ENCODE results near the gene MEPCE. TPM values are rescaled to one million over a fixed set of nuclear protein-coding genes. Genes with fewer than 3 reads are reported as not detected.

Gene MEPCE
- total RNA-seq, 6 experiments from 2014 or later: 38.7 to 42.9 (median 41.2) TPM

- Mint-ChIP-seq H3K27ac (no peak overlapping the region), H3K27me3 (ENCODE audit: insufficient read depth) (peaks cover 3% of the 10 kb centered on the region), H3K9me3 (no peaks in the 10 kb centered on the region), H3K36me3 (ENCODE audit: low read depth) (no peaks in the 10 kb centered on the region), H3K4me3 (no peak overlapping the region), H3K4me1 (ENCODE audit: low read depth) (no peaks in the 10 kb centered on the region)
- no peak for TF ChIP-seq CTCF (IDR thresholded peaks at IDR 0.05)
- no peak for DNase-seq
Measured at GRCh38 chr7:100423315-100423714, 6.3 kb upstream of the MEPCE start.

DNA sequence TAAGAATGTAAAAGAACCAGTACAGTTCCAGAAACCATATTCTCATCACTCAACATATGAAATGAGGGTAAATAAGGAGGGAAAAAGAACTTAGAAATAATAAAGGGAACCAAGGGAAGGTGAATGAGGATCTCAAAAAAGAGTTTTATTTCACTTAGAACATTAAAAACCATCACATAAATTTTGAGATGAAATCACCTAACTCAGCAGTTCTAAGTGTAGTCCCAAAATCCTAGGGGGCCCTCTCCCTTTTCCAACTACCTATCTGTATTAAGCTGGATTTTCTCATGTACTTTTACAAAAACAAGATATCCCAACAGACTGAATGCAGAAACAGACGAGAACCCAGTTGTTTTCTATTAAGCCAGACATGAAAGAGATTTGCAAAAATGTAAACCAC is 4.3 kb upstream of the MEPCE start:
- Mint-ChIP-seq H3K27ac (no peak overlapping the region), H3K4me3 (no peak overlapping the region), H3K9me3 (peaks cover 10% of the 10 kb centered on the region), H3K36me3 (ENCODE audit: low read depth) (no peaks in the 10 kb centered on the region), H3K27me3 (ENCODE audit: insufficient read depth) (peaks cover 17% of the 10 kb centered on the region), H3K4me1 (ENCODE audit: low read depth) (no peaks in the 10 kb centered on the region)
- no peak for DNase-seq
- TF ChIP-seq CTCF (IDR thresholded peaks at IDR 0.05): no peak

- Mint-ChIP-seq H3K27me3 (ENCODE audit: insufficient read depth) (peaks cover 19% of the 10 kb centered on the region), H3K4me3 (no peak overlapping the region), H3K9me3 (peaks cover 10% of the 10 kb centered on the region), H3K27ac (no peak overlapping the region), H3K36me3 (ENCODE audit: low read depth) (0 out of 2 replicates have a peak, but pooled peaks cover under 1% of the 10 kb centered on the region), H3K4me1 (ENCODE audit: low read depth) (peaks cover 4% of the 10 kb centered on the region)
- TF ChIP-seq CTCF (IDR thresholded peaks at IDR 0.05): no peak
- DNase-seq: no peak
Measured at GRCh38 chr7:100426516-100426915, 3.1 kb upstream of the MEPCE start.

GRCh38 chr7:100427762-100428198 is 1.9 kb upstream of the MEPCE start:
- Mint-ChIP-seq H3K9me3 (peaks cover 10% of the 10 kb centered on the region), H3K4me1 (ENCODE audit: low read depth) (peaks cover 17% of the 10 kb centered on the region), H3K27me3 (ENCODE audit: insufficient read depth) (peaks cover 27% of the 10 kb centered on the region), H3K4me3 (peak overlapping the region; percentile 99; the same call in 1 of the 2 replicates), H3K27ac (peak overlapping the region; percentile 100), H3K36me3 (ENCODE audit: low read depth) (peaks cover 11% of the 10 kb centered on the region; the same call in 1 of the 2 replicates)
- no peak for TF ChIP-seq CTCF (IDR thresholded peaks at IDR 0.05)
- no peak for DNase-seq

- TF ChIP-seq CTCF (IDR thresholded peaks at IDR 0.05): no peak
- DNase-seq: peak; percentile 95
- H3K4me3 Mint-ChIP-seq: peak within 1 kb of the TSS; percentile 99
- H3K36me3 Mint-ChIP-seq (ENCODE audit: low read depth): peaks cover 11% of the 10 kb centered on the region; the same call in 1 of the 2 replicates
- peaks cover 10% of the 10 kb centered on the region for H3K9me3 Mint-ChIP-seq
- H3K27me3 Mint-ChIP-seq (ENCODE audit: insufficient read depth): peaks cover 27% of the 10 kb centered on the region
- H3K27ac Mint-ChIP-seq: peak within 1 kb of the TSS; percentile 100
- H3K4me1 Mint-ChIP-seq (ENCODE audit: low read depth): peaks cover 18% of the 10 kb centered on the region
Measured at GRCh38 chr7:100428199-100428966, 1.2 kb upstream of the MEPCE start, which contains the start of gene ZCWPW1. ZCWPW1 (minus strand) TSS chr7:100428703; CDS start chr7:100420649, 8,054 bp downstream.
